Kidney epithelial cell (primary cell): ENCODE data around the gene NDUFS5. TPM values are rescaled to one million over a fixed set of nuclear protein-coding genes. Genes with fewer than 3 reads are reported as not detected.
"Not testable (repeated sequence)": the region's sequence is repeated elsewhere in the genome, so short reads cannot be mapped to it uniquely, and the experiment has no call there.

Experiments
- DNase-seq: peaks from one replicate; pipeline ENCODE4 v3.0.0-alpha.2; 2010; ENCODE audit warnings: low read depth
- H3K27me3 ChIP-seq: 2 replicates; pipeline ENCODE4 v1.6.0; 2011; ENCODE audit warnings: low read length; ENCODE audit not compliant: control insufficient read depth, insufficient read depth
- H3K36me3 ChIP-seq: 2 replicates; pipeline ENCODE4 v1.5.1; 2011; ENCODE audit warnings: low read length; ENCODE audit not compliant: control insufficient read depth, insufficient read depth
- H3K4me3 ChIP-seq: 2 replicates; pipeline ENCODE4 v1.5.1; 2011; ENCODE audit warnings: low read depth, mild to moderate bottlenecking, control low read depth, low read length
- CTCF ChIP-seq: IDR thresholded peaks from 2 replicates; pipeline ENCODE4 v1.5.1; 2011; ENCODE audit warnings: mild to moderate bottlenecking, moderate library complexity, low read length, control low read depth, inconsistent platforms; ENCODE audit not compliant: insufficient read depth, poor library complexity, severe bottlenecking
- total RNA-seq: library from RNA; depleted of rRNA; stranded (reverse); fragments of >200 nt; gene quantifications from 2 replicates; pipeline ENCODE4 v1.2.3, GENCODE V29; 2015

NDUFS5 gene
- total RNA-seq, 1 donor from 2014 or later: 403 TPM

GRCh38 chr1:39045231-39045630 lies 19.1 kb downstream of the NDUFS5 start:
- Histone ChIP-seq H3K4me3 (no peak overlapping the region), H3K36me3 (peaks cover 1% of the 10 kb centered on the region), H3K27me3 (no peaks in the 10 kb centered on the region)
- TF ChIP-seq CTCF: no peak
- no peak for DNase-seq

GRCh38 chr1:39046613-39047210 lies 20.6 kb downstream of the NDUFS5 start:
- Histone ChIP-seq H3K4me3 (no peak overlapping the region), H3K36me3 (peaks cover 1% of the 10 kb centered on the region), H3K27me3 (no peaks in the 10 kb centered on the region)
- no peak for DNase-seq
- TF ChIP-seq CTCF: no peak

GRCh38 chr1:39047374-39048229 lies 21.5 kb downstream of the NDUFS5 start:
- peak; percentile 79 for DNase-seq
- H3K4me3 ChIP-seq: no peak overlapping the region
- TF ChIP-seq CTCF: no peak

GRCh38 chr1:39048745-39049370 lies 22.7 kb downstream of the NDUFS5 start:
- Histone ChIP-seq H3K27me3 (no peaks in the 10 kb centered on the region), H3K36me3 (peaks cover 1% of the 10 kb centered on the region), H3K4me3 (no peak overlapping the region)
- no peak for DNase-seq
- TF ChIP-seq CTCF: no peak

More at GRCh38 chr1:39047374-39048229, 21.5 kb downstream of the NDUFS5 start:
- Histone ChIP-seq H3K27me3 (no peaks in the 10 kb centered on the region), H3K36me3 (peaks cover 1% of the 10 kb centered on the region)

- no peak for TF ChIP-seq CTCF
- Histone ChIP-seq H3K27me3 (no peaks in the 10 kb centered on the region), H3K36me3 (no peaks in the 10 kb centered on the region), H3K4me3 (no peak overlapping the region)
- no peak for DNase-seq
These were observed 23.9 kb downstream of the NDUFS5 start for GRCh38 chr1:39050001-39050400.

GRCh38 chr1:39051193-39051850 lies 25.2 kb downstream of the NDUFS5 start:
- not testable (repeated sequence) for H3K4me3 ChIP-seq, H3K36me3 ChIP-seq, DNase-seq

More at GRCh38 chr1:39051193-39051850, 25.2 kb downstream of the NDUFS5 start:
- not testable (repeated sequence) for H3K27me3 ChIP-seq
